GM18499 (cell line): ENCODE data around the gene DSG4.
"Not testable (repeated sequence)": the region's sequence is repeated elsewhere in the genome, so short reads cannot be mapped to it uniquely, and the experiment has no call there.

Experiments used
- ATAC-seq: cut with Tn5 transposase; IDR thresholded peaks from one replicate; pipeline ENCODE4 v1.9.1; 2021; ENCODE audit warnings: moderate number of reproducible peaks; ENCODE audit not compliant: insufficient read depth, unreplicated experiment

Gene DSG4, protein sequence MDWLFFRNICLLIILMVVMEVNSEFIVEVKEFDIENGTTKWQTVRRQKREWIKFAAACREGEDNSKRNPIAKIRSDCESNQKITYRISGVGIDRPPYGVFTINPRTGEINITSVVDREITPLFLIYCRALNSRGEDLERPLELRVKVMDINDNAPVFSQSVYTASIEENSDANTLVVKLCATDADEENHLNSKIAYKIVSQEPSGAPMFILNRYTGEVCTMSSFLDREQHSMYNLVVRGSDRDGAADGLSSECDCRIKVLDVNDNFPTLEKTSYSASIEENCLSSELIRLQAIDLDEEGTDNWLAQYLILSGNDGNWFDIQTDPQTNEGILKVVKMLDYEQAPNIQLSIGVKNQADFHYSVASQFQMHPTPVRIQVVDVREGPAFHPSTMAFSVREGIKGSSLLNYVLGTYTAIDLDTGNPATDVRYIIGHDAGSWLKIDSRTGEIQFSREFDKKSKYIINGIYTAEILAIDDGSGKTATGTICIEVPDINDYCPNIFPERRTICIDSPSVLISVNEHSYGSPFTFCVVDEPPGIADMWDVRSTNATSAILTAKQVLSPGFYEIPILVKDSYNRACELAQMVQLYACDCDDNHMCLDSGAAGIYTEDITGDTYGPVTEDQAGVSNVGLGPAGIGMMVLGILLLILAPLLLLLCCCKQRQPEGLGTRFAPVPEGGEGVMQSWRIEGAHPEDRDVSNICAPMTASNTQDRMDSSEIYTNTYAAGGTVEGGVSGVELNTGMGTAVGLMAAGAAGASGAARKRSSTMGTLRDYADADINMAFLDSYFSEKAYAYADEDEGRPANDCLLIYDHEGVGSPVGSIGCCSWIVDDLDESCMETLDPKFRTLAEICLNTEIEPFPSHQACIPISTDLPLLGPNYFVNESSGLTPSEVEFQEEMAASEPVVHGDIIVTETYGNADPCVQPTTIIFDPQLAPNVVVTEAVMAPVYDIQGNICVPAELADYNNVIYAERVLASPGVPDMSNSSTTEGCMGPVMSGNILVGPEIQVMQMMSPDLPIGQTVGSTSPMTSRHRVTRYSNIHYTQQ

DNA sequence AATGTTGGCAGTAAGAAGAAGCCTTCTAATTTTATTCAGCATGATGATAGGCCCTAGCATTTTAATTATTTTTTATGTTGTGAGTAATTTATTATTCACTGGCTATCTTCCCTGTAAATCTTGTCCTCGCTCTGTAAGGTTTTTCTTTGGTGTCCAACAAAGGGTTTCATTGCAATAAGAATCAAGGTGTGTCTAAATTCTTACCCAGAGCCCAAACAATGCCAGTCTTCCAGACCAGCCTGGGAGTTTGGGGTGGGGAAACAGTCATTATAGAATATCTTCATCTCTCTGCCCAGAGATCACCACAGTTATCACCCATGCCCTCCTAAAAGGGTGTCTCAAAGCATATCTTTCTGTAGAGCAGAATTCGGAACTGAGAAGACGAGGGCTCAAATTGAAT, at the start of gene DSG4:
DSG4 (plus strand) TSS at position 301 of the 400 bp plus-strand sequence. CDS start 135 bp downstream, outside the sequence.
- ATAC-seq = no peak

DNA sequence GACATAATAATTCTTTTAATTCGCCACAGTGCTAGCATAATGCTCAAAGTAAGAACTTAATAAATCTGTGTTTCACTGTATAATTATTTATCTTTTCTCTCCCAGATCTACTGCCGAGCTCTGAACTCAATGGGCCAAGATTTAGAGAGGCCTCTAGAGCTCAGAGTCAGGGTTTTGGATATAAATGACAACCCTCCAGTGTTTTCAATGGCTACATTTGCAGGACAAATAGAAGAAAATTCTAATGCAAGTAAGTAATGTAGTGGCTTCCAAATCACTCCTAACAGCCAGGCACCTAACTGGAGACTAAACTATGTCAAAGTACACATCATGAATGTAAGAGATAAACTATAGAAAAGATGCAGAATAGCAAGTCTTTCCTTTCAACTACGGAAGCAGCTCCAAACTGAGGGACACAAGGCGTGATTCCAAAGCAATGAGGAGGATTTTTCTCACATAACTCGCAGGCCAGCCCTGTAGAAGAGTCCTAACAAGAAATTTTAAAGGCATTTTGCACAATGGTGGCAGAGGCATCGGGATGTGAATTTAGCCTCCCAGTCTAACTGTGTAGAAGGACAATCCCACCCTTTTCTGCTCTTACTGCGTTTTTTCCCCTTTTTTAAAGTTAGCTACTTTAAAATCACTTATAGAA, 46.7 kb upstream of the DSG4 start:
- no peak for ATAC-seq

DNA sequence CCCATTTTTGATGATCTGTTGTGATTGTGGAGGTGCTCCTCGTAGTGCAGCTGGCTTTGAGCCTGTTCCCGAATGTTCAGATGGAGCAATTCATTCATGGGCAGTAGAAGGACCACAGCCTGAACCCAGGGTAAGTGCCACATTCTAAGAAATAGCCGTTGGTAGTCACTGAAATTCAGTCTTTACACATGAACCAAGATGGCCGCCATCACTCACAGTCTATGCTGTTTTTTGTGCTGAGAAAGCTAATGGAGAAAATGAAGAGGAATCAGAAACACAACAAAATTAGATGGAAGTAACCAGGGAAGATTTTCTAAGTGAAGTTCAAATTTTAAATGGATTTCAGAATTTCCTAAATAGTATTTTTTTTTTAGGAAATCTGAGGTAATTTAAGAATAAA, 33.1 kb upstream of the DSG4 start:
- ATAC-seq = no peak

- ATAC-seq = not testable (repeated sequence)
These were observed 23.2 kb upstream of the DSG4 start for GRCh38 chr18:31353336-31353735.

GRCh38 chr18:31354990-31355389, 21.6 kb upstream of the DSG4 start:
- no peak for ATAC-seq

DNA sequence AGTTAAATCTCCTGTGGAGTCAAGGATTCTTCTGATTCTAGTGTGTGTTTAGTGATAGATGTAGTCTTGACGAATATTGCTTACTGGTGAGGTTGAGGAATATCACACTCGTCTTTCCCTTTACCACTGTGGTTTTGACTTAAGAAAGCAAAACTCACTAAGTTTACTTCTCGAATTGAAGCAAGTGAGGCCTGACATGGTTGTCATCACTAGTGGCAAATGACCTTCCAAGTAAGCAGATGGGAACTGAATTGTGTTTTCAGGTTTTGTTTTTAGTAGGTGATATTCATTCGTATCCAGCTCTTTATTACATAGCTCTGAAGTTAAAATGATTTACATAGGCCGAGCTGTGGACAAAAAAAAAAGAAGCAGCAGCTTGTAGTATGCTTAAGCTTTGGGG, 20.6 kb upstream of the DSG4 start:
- ATAC-seq = no peak

GRCh38 chr18:31364190-31364589, 12.4 kb upstream of the DSG4 start:
- no peak for ATAC-seq

GRCh38 chr18:31369478-31369877, 7.1 kb upstream of the DSG4 start:
- ATAC-seq = no peak

DNA sequence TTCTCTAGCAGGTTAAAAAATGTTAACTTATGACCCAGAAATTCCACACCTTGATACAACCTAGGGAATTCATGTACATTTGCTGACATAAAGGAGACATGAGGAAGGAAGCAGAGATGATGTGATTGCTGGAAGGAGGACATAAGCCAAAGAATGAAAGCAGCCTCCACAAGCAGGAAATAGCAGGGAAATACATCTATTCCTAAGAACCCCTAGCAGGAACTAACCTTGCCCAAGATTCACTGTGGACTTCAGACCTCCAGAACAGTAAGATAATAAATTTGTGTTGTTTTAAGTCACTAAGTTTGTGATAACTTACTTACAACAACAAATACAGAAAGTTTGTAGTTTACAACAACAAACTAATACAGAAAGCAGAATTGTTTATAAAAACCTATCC, 4.6 kb upstream of the DSG4 start:
- ATAC-seq = no peak

DNA sequence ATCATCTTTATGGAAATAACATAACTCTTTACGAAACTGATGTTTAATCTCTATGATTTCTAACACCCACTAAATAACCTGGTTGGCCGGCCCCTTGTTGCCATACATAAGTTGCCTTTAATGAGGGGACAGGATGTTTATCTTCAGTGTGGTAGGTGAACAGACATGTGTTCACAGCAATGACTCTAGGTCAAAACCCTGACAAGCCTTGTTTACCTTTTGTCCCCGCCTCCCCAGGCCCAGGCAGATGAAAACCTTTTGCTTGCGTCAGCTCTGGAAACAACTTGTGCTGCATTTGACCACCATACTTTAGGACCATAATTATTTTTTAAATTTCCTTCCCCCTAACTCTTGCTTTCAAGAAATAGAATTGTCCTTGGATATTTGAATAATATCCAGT, 2.9 kb upstream of the DSG4 start:
- no peak for ATAC-seq

DNA sequence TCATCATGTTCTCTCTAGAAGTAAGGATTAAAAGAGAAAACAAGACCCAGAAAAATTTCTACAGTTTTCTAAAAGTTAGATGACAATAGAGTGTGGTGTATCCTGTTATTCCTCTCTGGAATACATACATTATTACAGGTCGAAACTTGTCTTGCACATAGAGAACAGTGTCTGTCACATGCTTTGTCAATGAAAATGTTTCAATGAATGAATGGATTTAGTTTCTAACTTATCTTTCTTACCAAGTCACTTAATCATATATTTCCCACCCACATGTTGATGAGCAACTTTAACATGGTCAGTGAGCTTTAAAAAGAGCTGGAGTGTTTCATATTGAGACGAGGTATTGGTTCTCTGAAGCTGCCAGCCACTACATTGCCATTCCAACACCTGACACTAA, 4.3 kb downstream of the DSG4 start:
- ATAC-seq = no peak

DNA sequence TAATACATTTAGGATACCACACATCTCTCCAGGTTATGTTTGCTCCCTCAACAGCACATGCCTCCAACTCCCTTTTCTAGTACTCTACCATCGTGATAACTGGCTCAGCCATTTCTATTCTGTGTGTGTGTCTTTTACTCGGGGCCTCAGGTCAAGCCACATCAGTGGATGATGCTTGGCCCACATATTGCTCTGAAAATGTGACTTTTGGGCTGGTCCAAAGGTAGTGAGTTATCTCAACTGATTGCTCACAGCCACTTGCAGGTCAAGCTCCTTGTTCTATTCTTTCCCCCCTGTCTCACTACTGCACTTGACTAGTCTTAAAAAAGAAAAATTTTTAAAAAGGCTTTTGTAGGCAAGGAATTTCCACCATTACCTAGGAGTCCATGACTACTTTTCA, 5.5 kb downstream of the DSG4 start:
- no peak for ATAC-seq

GRCh38 chr18:31386741-31387140, 10.2 kb downstream of the DSG4 start:
- no peak for ATAC-seq

- no peak for ATAC-seq
These were observed 16.7 kb downstream of the DSG4 start for GRCh38 chr18:31393286-31393685.

DNA sequence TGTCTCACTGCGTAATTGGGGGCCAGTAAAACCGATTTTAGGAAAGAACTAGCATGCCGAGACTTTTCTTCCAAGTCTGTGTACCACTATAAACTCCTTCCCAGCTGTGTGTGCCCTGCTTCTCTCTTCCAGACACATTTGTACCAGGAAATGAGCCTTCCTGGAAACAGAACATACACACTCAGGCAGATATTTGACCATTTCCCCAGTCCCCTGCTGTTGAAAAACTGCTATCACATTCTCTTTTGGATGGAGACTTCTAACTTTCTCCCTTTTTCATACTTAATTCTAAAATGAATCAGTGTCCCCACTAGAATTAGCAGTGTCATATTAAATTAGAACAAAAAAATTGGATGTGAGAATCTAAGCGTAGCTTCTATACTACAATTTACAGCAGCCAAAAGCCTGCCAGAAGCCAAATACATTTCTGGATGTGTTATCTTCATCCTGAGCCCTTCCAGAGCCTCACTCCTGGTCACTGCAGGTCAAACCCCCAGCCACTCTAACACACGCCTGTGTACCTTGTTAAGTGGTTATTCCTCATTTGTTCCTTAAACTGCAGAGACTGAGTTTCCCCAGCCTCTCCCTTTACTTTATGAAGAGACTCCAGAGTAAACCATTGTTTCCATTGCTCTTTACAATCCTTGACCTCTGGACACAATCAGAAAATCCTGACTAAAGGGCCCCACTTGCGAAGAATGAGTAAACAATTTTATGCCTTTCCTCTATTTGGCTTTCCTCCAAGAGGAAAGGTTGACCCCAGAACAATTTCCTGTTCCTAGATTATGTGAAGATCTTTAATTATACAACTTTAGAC, 20.4 kb downstream of the DSG4 start:
- no peak for ATAC-seq

GRCh38 chr18:31398191-31398590, 21.6 kb downstream of the DSG4 start:
- ATAC-seq = no peak

- ATAC-seq = no peak
These were observed 22.9 kb downstream of the DSG4 start for GRCh38 chr18:31399306-31400032.

GRCh38 chr18:31401156-31402025, 24.8 kb downstream of the DSG4 start:
- no peak for ATAC-seq
